ENCODE data around the gene PRDM16. TPM values are rescaled to one million over a fixed set of nuclear protein-coding genes. Genes with fewer than 3 reads are reported as not detected.

Gene PRDM16
- polyA plus RNA-seq, 1 donor (not counting 4 experiments of a cell fraction or from before 2014, with no cell fraction given): 0.05 TPM

DNA sequence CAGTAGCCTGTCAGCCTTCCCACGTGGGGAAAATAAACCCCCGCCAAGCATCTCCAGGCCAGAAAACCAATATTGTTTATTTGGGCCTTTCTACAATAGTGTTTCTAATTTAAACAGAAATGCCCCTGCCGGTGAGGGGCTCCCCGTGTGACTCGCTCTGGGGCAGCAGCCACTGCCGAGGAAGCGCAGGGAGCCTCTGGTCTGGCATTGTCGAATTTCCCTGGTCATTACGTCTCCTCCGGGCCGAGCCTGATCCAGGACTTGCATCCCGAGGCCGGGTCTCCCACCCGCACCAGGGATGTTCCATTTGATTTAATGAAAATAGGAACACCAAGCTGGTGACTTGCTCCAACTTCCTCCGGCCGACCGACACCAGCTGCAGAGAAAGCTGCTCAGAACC is 20.5 kb downstream of the PRDM16 start:
- Histone ChIP-seq H3K27me3 (ENCODE audit: control insufficient read depth, extremely low read depth, insufficient read depth, low read length) (no peaks in the 10 kb centered on the region), H3K36me3 (ENCODE audit: control insufficient read depth in 2 of 2, extremely low read depth in 1 of 2, insufficient read depth in 2 of 2, low read length in 2 of 2) (no peaks in the 10 kb centered on the region), H3K27ac (ENCODE audit: control insufficient read depth, insufficient read depth, low read length) (no peak overlapping the region), H3K79me2 (ENCODE audit: control insufficient read depth, insufficient read depth, low read length) (no peaks in the 10 kb centered on the region), H3K9ac (ENCODE audit: control insufficient read depth, extremely low read depth, insufficient read depth, low read length) (no peak overlapping the region), H3K4me1 (ENCODE audit: control insufficient read depth, extremely low read depth, insufficient read depth, low read length) (no peaks in the 10 kb centered on the region), H3K4me3 (ENCODE audit: control insufficient read depth in 2 of 3, extremely low read depth in 1 of 3, insufficient read depth in 2 of 3, low read depth in 1 of 3, low read length in 3 of 3) (no peak overlapping the region), H3K9me1 (ENCODE audit: control insufficient read depth, extremely low read depth, insufficient read depth, low read length) (no peaks in the 10 kb centered on the region), H3K4me2 (ENCODE audit: control insufficient read depth, extremely low read depth, insufficient read depth, low read depth, low read length) (no peak overlapping the region), H3K9me3 (ENCODE audit: control insufficient read depth, low read depth, low read length) (no peaks in the 10 kb centered on the region), H4K20me1 (ENCODE audit: control insufficient read depth, extremely low read depth, insufficient read depth, low read length) (no peaks in the 10 kb centered on the region), H2AFZ (ENCODE audit: control insufficient read depth, low read length) (no peak overlapping the region)
- FAIRE-seq: no peak
- no peak for TF ChIP-seq EZH2 (IDR thresholded peaks at IDR 0.05; ENCODE audit: low read length)
- TF ChIP-seq, protein P1, sequence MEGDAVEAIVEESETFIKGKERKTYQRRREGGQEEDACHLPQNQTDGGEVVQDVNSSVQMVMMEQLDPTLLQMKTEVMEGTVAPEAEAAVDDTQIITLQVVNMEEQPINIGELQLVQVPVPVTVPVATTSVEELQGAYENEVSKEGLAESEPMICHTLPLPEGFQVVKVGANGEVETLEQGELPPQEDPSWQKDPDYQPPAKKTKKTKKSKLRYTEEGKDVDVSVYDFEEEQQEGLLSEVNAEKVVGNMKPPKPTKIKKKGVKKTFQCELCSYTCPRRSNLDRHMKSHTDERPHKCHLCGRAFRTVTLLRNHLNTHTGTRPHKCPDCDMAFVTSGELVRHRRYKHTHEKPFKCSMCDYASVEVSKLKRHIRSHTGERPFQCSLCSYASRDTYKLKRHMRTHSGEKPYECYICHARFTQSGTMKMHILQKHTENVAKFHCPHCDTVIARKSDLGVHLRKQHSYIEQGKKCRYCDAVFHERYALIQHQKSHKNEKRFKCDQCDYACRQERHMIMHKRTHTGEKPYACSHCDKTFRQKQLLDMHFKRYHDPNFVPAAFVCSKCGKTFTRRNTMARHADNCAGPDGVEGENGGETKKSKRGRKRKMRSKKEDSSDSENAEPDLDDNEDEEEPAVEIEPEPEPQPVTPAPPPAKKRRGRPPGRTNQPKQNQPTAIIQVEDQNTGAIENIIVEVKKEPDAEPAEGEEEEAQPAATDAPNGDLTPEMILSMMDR (optimal IDR thresholded peaks at IDR 0.05 in 1 of 3, IDR thresholded peaks at IDR 0.05 in 1 of 3, conservative IDR thresholded peaks at IDR 0.05 in 1 of 3; ENCODE audit: extremely low read depth in 1 of 3, insufficient read depth in 2 of 3, low read length in 3 of 3): no peak
- dilution Hi-C loops (cut with MboI; ENCODE audit: extremely low pct_ligation_motif_present, low sequenced_read_pairs): no loop called here
- DNase-seq (ENCODE audit: low read depth, low spot score): no peak

DNA sequence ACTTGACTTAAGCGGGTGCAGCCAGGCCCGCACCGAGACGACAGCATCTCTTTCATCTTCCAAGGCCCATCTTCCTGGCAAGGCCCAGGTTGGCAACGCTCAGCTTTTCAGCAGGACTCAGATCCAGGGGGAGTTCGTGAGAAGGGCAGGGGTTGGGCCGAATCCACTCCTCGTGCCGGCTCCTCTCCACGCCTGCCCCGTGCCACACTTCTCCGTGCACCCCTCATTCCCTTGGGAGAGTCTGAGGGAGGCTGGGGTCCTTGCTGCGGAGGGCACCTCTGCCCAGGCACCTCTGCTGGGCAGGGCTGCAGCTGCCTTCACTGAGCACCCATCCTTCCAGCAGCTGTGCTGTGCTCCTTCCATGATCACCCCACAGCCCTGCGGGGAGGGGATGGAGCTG is 22.3 kb downstream of the PRDM16 start:
- FAIRE-seq (no peak), DNase-seq (ENCODE audit: low read depth, low spot score) (no peak)
- Histone ChIP-seq H3K36me3 (ENCODE audit: control insufficient read depth in 2 of 2, extremely low read depth in 1 of 2, insufficient read depth in 2 of 2, low read length in 2 of 2) (no peaks in the 10 kb centered on the region), H3K79me2 (ENCODE audit: control insufficient read depth, insufficient read depth, low read length) (no peaks in the 10 kb centered on the region), H3K9me1 (ENCODE audit: control insufficient read depth, extremely low read depth, insufficient read depth, low read length) (no peaks in the 10 kb centered on the region), H3K9ac (ENCODE audit: control insufficient read depth, extremely low read depth, insufficient read depth, low read length) (no peak overlapping the region), H3K27ac (ENCODE audit: control insufficient read depth, insufficient read depth, low read length) (no peak overlapping the region), H3K4me1 (ENCODE audit: control insufficient read depth, extremely low read depth, insufficient read depth, low read length) (no peaks in the 10 kb centered on the region), H3K4me3 (ENCODE audit: control insufficient read depth in 2 of 3, extremely low read depth in 1 of 3, insufficient read depth in 2 of 3, low read depth in 1 of 3, low read length in 3 of 3) (no peak overlapping the region), H4K20me1 (ENCODE audit: control insufficient read depth, extremely low read depth, insufficient read depth, low read length) (no peaks in the 10 kb centered on the region), H3K9me3 (ENCODE audit: control insufficient read depth, low read depth, low read length) (no peaks in the 10 kb centered on the region), H3K27me3 (ENCODE audit: control insufficient read depth, extremely low read depth, insufficient read depth, low read length) (no peaks in the 10 kb centered on the region), H2AFZ (ENCODE audit: control insufficient read depth, low read length) (no peak overlapping the region), H3K4me2 (ENCODE audit: control insufficient read depth, extremely low read depth, insufficient read depth, low read depth, low read length) (no peak overlapping the region)
- dilution Hi-C loops (cut with MboI; ENCODE audit: extremely low pct_ligation_motif_present, low sequenced_read_pairs): no loop called here
- no peak for TF ChIP-seq EZH2 (IDR thresholded peaks at IDR 0.05; ENCODE audit: low read length)
- TF ChIP-seq, protein P1 (optimal IDR thresholded peaks at IDR 0.05 in 1 of 3, IDR thresholded peaks at IDR 0.05 in 1 of 3, conservative IDR thresholded peaks at IDR 0.05 in 1 of 3; ENCODE audit: extremely low read depth in 1 of 3, insufficient read depth in 2 of 3, low read length in 3 of 3): no peak
